WTC11 (cell line): ENCODE measurements around the gene CDK5RAP2. TPM values are rescaled to one million over a fixed set of nuclear protein-coding genes. Genes with fewer than 3 reads are reported as not detected.

Experiments
- ATAC-seq: fragments of 200-7000 bp; cut with Tn5 transposase; 2 replicates; pipeline ENCODE4 v1.10.0; 2021; ENCODE audit warnings: mild to moderate bottlenecking, moderate library complexity
- CTCF ChIA-PET: fragments of 300-600 bp; sonication (Branson Sonifier 250); formaldehyde crosslinking; loops from one replicate; lab custom pipeline; 2021; ENCODE audit warnings: antibody characterized with exemption; lab: Charles Lee
- POLR2A ChIA-PET: fragments of 350-600 bp; sonication (Branson Sonifier 250); formaldehyde crosslinking; loops from one replicate; lab custom pipeline; 2021; ENCODE audit warnings: antibody characterized with exemption; lab: Charles Lee
- DNase-seq: peaks from one replicate; pipeline ENCODE4 v3.0.0; 2021; ENCODE audit warnings: low spot score
- H3K27ac Mint-ChIP-seq: 2 replicates; pipeline ENCODE4 v1.8.0; 2021; ENCODE audit warnings: mixed read lengths
- H3K27me3 Mint-ChIP-seq: 2 replicates; pipeline ENCODE4 v1.8.0; 2021; ENCODE audit warnings: low read depth, mild to moderate bottlenecking, moderate library complexity, mixed read lengths
- H3K36me3 Mint-ChIP-seq: 2 replicates; pipeline ENCODE4 v1.8.0; 2021; ENCODE audit warnings: mixed read lengths
- H3K4me1 Mint-ChIP-seq: 2 replicates; pipeline ENCODE4 v1.8.0; 2022; ENCODE audit warnings: mixed read lengths
- H3K4me3 Mint-ChIP-seq: 2 replicates; pipeline ENCODE4 v1.8.0; 2021; ENCODE audit warnings: mild to moderate bottlenecking, moderate library complexity, mixed read lengths
- H3K9me3 Mint-ChIP-seq: 2 replicates; pipeline ENCODE4 v1.8.0; 2021; ENCODE audit warnings: mixed read lengths
- ATF2 ChIP-seq: sonication (generic); formaldehyde crosslinking; IDR thresholded peaks from 2 replicates; pipeline ENCODE4 v1.8.1; 2022; ENCODE audit warnings: low read depth, missing genetic modification reagents, borderline replicate concordance
- CREM ChIP-seq: sonication (generic); formaldehyde crosslinking; IDR thresholded peaks from 2 replicates; pipeline ENCODE4 v1.8.1; 2022; ENCODE audit warnings: mild to moderate bottlenecking, missing genetic modification reagents, moderate library complexity
- E2F4 ChIP-seq: sonication (generic); formaldehyde crosslinking; IDR thresholded peaks from 2 replicates; pipeline ENCODE4 v1.8.1; 2022; ENCODE audit warnings: low read depth, mild to moderate bottlenecking, moderate library complexity, missing genetic modification reagents, borderline replicate concordance
- EMX1 ChIP-seq: fragments of 250-450 bp; sonication (Bioruptor Pico); IDR thresholded peaks from 2 replicates; pipeline ENCODE4 v1.8.0; 2021; ENCODE audit warnings: mild to moderate bottlenecking
- FOXK1 ChIP-seq: sonication (generic); formaldehyde crosslinking; IDR thresholded peaks from 2 replicates; pipeline ENCODE4 v1.8.0; 2022; ENCODE audit warnings: mild to moderate bottlenecking, moderate library complexity, missing genetic modification reagents
- FOXP1 ChIP-seq: sonication (generic); formaldehyde crosslinking; IDR thresholded peaks from 2 replicates; pipeline ENCODE4 v1.8.0; 2022; ENCODE audit warnings: missing genetic modification reagents, mild to moderate bottlenecking, moderate library complexity, borderline replicate concordance
- GABPB1 ChIP-seq: sonication (generic); formaldehyde crosslinking; IDR thresholded peaks from 2 replicates; pipeline ENCODE4 v1.8.1; 2023; ENCODE audit warnings: mild to moderate bottlenecking, missing genetic modification reagents
- NFE2L1 ChIP-seq: sonication (generic); formaldehyde crosslinking; IDR thresholded peaks from 2 replicates; pipeline ENCODE4 v1.8.1; 2023; ENCODE audit warnings: missing genetic modification reagents
- NR1H2 ChIP-seq: sonication (generic); formaldehyde crosslinking; IDR thresholded peaks from 2 replicates; pipeline ENCODE4 v1.9.0; 2021; ENCODE audit warnings: mild to moderate bottlenecking, moderate library complexity, missing genetic modification reagents
- NR3C1 ChIP-seq: sonication (generic); formaldehyde crosslinking; conservative IDR thresholded peaks from 2 replicates; pipeline ENCODE4 v1.8.1; 2023; ENCODE audit warnings: low read depth, mild to moderate bottlenecking, missing genetic modification reagents
- PRDM15 ChIP-seq: sonication (generic); formaldehyde crosslinking; IDR thresholded peaks from 2 replicates; pipeline ENCODE4 v1.8.0; 2022; ENCODE audit warnings: missing genetic modification reagents
- ZNF425 ChIP-seq: fragments of 250-450 bp; sonication (Bioruptor Pico); conservative IDR thresholded peaks from 2 replicates; pipeline ENCODE4 v1.9.0; 2021; ENCODE audit warnings: mild to moderate bottlenecking
- total RNA-seq: library from RNA; stranded (reverse); gene quantifications from 3 replicates; pipeline ENCODE4 v1.2.3, GENCODE V29; 2021
- TF ChIP-seq, protein P1 (sequence below): sonication (generic); formaldehyde crosslinking; IDR thresholded peaks from 2 replicates; pipeline ENCODE4 v1.8.1; 2022; ENCODE audit warnings: mild to moderate bottlenecking, missing genetic modification reagents, moderate library complexity, borderline replicate concordance
- TF ChIP-seq, protein P2 (sequence below): fragments of 250-450 bp; sonication (Bioruptor Pico); IDR thresholded peaks from 2 replicates; pipeline ENCODE4 v1.9.0; 2021; ENCODE audit warnings: mild to moderate bottlenecking, borderline replicate concordance
- TF ChIP-seq, protein P3 (sequence below): fragments of 250-450 bp; sonication (Bioruptor Pico); IDR thresholded peaks from 2 replicates; pipeline ENCODE4 v1.9.0; 2021; ENCODE audit warnings: mild to moderate bottlenecking

Gene CDK5RAP2
- total RNA-seq, 1 experiment from 2014 or later, result 48.3 TPM

- TF ChIP-seq CREM (no peak), EMX1 (CRISPR knock-in tag) (no peak), NFE2L1 (CRISPR knock-in tag) (no peak), GABPB1 (no peak), ZNF425 (CRISPR knock-in tag) (no peak), FOXP1 (CRISPR knock-in tag) (no peak), FOXK1 (CRISPR knock-in tag) (no peak)
- TF ChIP-seq, protein P1, sequence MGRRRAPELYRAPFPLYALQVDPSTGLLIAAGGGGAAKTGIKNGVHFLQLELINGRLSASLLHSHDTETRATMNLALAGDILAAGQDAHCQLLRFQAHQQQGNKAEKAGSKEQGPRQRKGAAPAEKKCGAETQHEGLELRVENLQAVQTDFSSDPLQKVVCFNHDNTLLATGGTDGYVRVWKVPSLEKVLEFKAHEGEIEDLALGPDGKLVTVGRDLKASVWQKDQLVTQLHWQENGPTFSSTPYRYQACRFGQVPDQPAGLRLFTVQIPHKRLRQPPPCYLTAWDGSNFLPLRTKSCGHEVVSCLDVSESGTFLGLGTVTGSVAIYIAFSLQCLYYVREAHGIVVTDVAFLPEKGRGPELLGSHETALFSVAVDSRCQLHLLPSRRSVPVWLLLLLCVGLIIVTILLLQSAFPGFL, result no peak
- TF ChIP-seq, all 79 proteins: peak for 0
These were observed 98.7 kb downstream of the CDK5RAP2 start (continued) for GRCh38 chr9:120481248-120481647.

GRCh38 chr9:120480707-120481106 is 99.3 kb downstream of the CDK5RAP2 start:
- peaks cover 27% of the 10 kb centered on the region for H3K4me1 Mint-ChIP-seq
- DNase-seq (no peak), ATAC-seq (no peak)
- no peaks in the 10 kb centered on the region for H3K9me3 Mint-ChIP-seq
- H3K4me3 Mint-ChIP-seq, result no peak overlapping the region
- ChIA-PET CTCF (no interaction called here), POLR2A (no interaction called here)
- TF ChIP-seq NFE2L1 (CRISPR knock-in tag) (no peak), ATF2 (CRISPR knock-in tag) (no peak), PRDM15 (CRISPR knock-in tag) (no peak), E2F4 (no peak), NR3C1 (CRISPR knock-in tag) (no peak), NR1H2 (CRISPR knock-in tag) (no peak), FOXK1 (CRISPR knock-in tag) (no peak)
- TF ChIP-seq, protein P2, sequence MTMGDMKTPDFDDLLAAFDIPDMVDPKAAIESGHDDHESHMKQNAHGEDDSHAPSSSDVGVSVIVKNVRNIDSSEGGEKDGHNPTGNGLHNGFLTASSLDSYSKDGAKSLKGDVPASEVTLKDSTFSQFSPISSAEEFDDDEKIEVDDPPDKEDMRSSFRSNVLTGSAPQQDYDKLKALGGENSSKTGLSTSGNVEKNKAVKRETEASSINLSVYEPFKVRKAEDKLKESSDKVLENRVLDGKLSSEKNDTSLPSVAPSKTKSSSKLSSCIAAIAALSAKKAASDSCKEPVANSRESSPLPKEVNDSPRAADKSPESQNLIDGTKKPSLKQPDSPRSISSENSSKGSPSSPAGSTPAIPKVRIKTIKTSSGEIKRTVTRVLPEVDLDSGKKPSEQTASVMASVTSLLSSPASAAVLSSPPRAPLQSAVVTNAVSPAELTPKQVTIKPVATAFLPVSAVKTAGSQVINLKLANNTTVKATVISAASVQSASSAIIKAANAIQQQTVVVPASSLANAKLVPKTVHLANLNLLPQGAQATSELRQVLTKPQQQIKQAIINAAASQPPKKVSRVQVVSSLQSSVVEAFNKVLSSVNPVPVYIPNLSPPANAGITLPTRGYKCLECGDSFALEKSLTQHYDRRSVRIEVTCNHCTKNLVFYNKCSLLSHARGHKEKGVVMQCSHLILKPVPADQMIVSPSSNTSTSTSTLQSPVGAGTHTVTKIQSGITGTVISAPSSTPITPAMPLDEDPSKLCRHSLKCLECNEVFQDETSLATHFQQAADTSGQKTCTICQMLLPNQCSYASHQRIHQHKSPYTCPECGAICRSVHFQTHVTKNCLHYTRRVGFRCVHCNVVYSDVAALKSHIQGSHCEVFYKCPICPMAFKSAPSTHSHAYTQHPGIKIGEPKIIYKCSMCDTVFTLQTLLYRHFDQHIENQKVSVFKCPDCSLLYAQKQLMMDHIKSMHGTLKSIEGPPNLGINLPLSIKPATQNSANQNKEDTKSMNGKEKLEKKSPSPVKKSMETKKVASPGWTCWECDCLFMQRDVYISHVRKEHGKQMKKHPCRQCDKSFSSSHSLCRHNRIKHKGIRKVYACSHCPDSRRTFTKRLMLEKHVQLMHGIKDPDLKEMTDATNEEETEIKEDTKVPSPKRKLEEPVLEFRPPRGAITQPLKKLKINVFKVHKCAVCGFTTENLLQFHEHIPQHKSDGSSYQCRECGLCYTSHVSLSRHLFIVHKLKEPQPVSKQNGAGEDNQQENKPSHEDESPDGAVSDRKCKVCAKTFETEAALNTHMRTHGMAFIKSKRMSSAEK, result no peak
- TF ChIP-seq, protein P1, result no peak
- TF ChIP-seq, protein P3, sequence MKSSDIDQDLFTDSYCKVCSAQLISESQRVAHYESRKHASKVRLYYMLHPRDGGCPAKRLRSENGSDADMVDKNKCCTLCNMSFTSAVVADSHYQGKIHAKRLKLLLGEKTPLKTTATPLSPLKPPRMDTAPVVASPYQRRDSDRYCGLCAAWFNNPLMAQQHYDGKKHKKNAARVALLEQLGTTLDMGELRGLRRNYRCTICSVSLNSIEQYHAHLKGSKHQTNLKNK, result no peak
- peaks cover 26% of the 10 kb centered on the region for H3K36me3 Mint-ChIP-seq
- no peaks in the 10 kb centered on the region for H3K27me3 Mint-ChIP-seq
- no peak overlapping the region for H3K27ac Mint-ChIP-seq
